HepG2 (cell line): ENCODE results near the gene HINT2. TPM values are rescaled to one million over a fixed set of nuclear protein-coding genes. Genes with fewer than 3 reads are reported as not detected.

Experiments
- ATF7 ChIP-seq, 2 experiments: fragments of 450-650 bp in 1 of 2; sonication (generic) in 1 of 2; formaldehyde crosslinking in 1 of 2; IDR thresholded peaks; 2 replicates each; pipeline versions ENCODE4 v1.4.0 to v1.6.1; 2016 to 2020; ENCODE audit warnings: antibody characterized with exemption in 1 of 2, mild to moderate bottlenecking in 1 of 2, missing genetic modification reagents in 1 of 2
- CBX1 ChIP-seq: IDR thresholded peaks from one replicate; pipeline ENCODE4 v1.6.1; 2016; ENCODE audit warnings: antibody characterized with exemption, low read depth
- CCDC6 ChIP-seq: sonication (generic); formaldehyde crosslinking; IDR thresholded peaks from 2 replicates; pipeline ENCODE4 v1.8.1; 2022; ENCODE audit warnings: mild to moderate bottlenecking, missing genetic modification reagents, moderate library complexity
- CHD4 ChIP-seq: fragments of 200-600 bp; sonication (generic); IDR thresholded peaks from 2 replicates; pipeline ENCODE4 v1.7.0; 2017; ENCODE audit warnings: mild to moderate bottlenecking, low read length, borderline replicate concordance
- DDIT3 ChIP-seq: sonication (generic); formaldehyde crosslinking; IDR thresholded peaks from 2 replicates; pipeline ENCODE4 v1.4.0; 2020; ENCODE audit warnings: mild to moderate bottlenecking, missing genetic modification reagents
- GATAD1 ChIP-seq: IDR thresholded peaks from 2 replicates; pipeline ENCODE4 v1.6.1; 2016; ENCODE audit warnings: missing genetic modification reagents, missing compliant biosample characterization
- MAFF ChIP-seq: IDR thresholded peaks from 2 replicates; pipeline ENCODE4 v1.6.1; 2011; ENCODE audit warnings: low read depth, low read length, improper control_type of control experiment
- NFATC3 ChIP-seq: sonication (generic); formaldehyde crosslinking; IDR thresholded peaks from 2 replicates; pipeline ENCODE4 v1.5.1; 2020; ENCODE audit warnings: mild to moderate bottlenecking, missing genetic modification reagents
- NR2F2 ChIP-seq: IDR thresholded peaks from 2 replicates; pipeline ENCODE4 v1.6.1; 2012; ENCODE audit warnings: low read depth, inconsistent platforms, borderline replicate concordance
- REPIN1 ChIP-seq: sonication (generic); formaldehyde crosslinking; IDR thresholded peaks from 2 replicates; pipeline ENCODE4 v1.8.0; 2022; ENCODE audit warnings: missing genetic modification reagents, low read depth, mild to moderate bottlenecking, borderline replicate concordance
- SIX4 ChIP-seq: sonication (generic); formaldehyde crosslinking; IDR thresholded peaks from 2 replicates; pipeline ENCODE4 v1.4.0; 2020; ENCODE audit warnings: missing genetic modification reagents
- SNAI1 ChIP-seq: sonication (generic); formaldehyde crosslinking; IDR thresholded peaks from 2 replicates; pipeline ENCODE4 v1.5.0; 2020; ENCODE audit warnings: mild to moderate bottlenecking, missing genetic modification reagents, borderline replicate concordance
- SSRP1 ChIP-seq: IDR thresholded peaks from 2 replicates; pipeline ENCODE4 v1.6.1; 2016; ENCODE audit warnings: control low read depth
- ZNF18 ChIP-seq: sonication (generic); formaldehyde crosslinking; IDR thresholded peaks from 2 replicates; pipeline ENCODE4 v1.8.0; 2022; ENCODE audit warnings: mild to moderate bottlenecking, missing genetic modification reagents; ENCODE audit not compliant: insufficient replicate concordance
- ZNF331 ChIP-seq: sonication (generic); formaldehyde crosslinking; IDR thresholded peaks from 2 replicates; pipeline ENCODE4 v1.4.0; 2020; ENCODE audit warnings: missing genetic modification reagents
- ZNF567 ChIP-seq: sonication (generic); formaldehyde crosslinking; IDR thresholded peaks from 2 replicates; pipeline ENCODE4 v1.8.1; 2023; ENCODE audit warnings: mild to moderate bottlenecking, missing genetic modification reagents, borderline replicate concordance
- ZNF572 ChIP-seq: sonication (generic); formaldehyde crosslinking; IDR thresholded peaks from 2 replicates; pipeline ENCODE4 v1.5.1; 2020; ENCODE audit warnings: mild to moderate bottlenecking, missing genetic modification reagents
- ZNF607 ChIP-seq: sonication (generic); formaldehyde crosslinking; IDR thresholded peaks from 2 replicates; pipeline ENCODE4 v1.5.1; 2020; ENCODE audit warnings: missing genetic modification reagents, mild to moderate bottlenecking, borderline replicate concordance
- polyA plus RNA-seq, 8 experiments: library from polyadenylated mRNA; depleted of rRNA in 3 of 8; stranded (reverse) in 7 of 8; unstranded in 1 of 8; fragments of >200 nt; fragmentation: Illumina TruSeq in 4 of 8; extraction: Trizol in 4 of 8; gene quantifications; 2 replicates each; pipeline versions ENCODE4 v1.2.1 to v1.2.3, GENCODE V29; 2011 to 2016; ENCODE audit warnings: low read depth in 4 of 8, missing spikeins in 1 of 8, mixed read lengths in 1 of 8; ENCODE audit not compliant: insufficient read depth in 1 of 8
- total RNA-seq, 5 experiments: library from RNA; depleted of rRNA; stranded (reverse); fragments of >200 nt; fragmentation: Illumina TruSeq; extraction: Trizol; gene quantifications; 2 replicates each; pipeline ENCODE4 v1.2.3, GENCODE V29; 2016; ENCODE audit warnings: low read depth in 1 of 5
- TF ChIP-seq, protein P1 (sequence below): sonication (generic); formaldehyde crosslinking; IDR thresholded peaks from 2 replicates; pipeline ENCODE4 v1.4.0; 2020; ENCODE audit warnings: missing genetic modification reagents
- TF ChIP-seq, protein P2 (sequence below): sonication (generic); formaldehyde crosslinking; IDR thresholded peaks from 2 replicates; pipeline ENCODE4 v1.8.0; 2022; ENCODE audit warnings: low read depth, missing genetic modification reagents
- TF ChIP-seq, protein P3 (sequence below): sonication (generic); formaldehyde crosslinking; IDR thresholded peaks from 2 replicates; pipeline ENCODE4 v1.5.0; 2020; ENCODE audit warnings: missing genetic modification reagents, mild to moderate bottlenecking, borderline replicate concordance
- TF ChIP-seq, protein P4 (sequence below): conservative IDR thresholded peaks from 2 replicates; pipeline ENCODE4 v1.6.1; 2018; ENCODE audit warnings: missing genetic modification reagents

Gene HINT2
- total and polyA plus RNA-seq, 2 of the 13 experiments (the other 11 are each of a cell fraction or from before 2014, with no cell fraction given), result 37.9 to 56.2 TPM

- TF ChIP-seq, protein P1, sequence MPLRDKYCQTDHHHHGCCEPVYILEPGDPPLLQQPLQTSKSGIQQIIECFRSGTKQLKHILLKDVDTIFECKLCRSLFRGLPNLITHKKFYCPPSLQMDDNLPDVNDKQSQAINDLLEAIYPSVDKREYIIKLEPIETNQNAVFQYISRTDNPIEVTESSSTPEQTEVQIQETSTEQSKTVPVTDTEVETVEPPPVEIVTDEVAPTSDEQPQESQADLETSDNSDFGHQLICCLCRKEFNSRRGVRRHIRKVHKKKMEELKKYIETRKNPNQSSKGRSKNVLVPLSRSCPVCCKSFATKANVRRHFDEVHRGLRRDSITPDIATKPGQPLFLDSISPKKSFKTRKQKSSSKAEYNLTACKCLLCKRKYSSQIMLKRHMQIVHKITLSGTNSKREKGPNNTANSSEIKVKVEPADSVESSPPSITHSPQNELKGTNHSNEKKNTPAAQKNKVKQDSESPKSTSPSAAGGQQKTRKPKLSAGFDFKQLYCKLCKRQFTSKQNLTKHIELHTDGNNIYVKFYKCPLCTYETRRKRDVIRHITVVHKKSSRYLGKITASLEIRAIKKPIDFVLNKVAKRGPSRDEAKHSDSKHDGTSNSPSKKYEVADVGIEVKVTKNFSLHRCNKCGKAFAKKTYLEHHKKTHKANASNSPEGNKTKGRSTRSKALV (CRISPR knock-in tag), result no peak
- TF ChIP-seq, protein P2, sequence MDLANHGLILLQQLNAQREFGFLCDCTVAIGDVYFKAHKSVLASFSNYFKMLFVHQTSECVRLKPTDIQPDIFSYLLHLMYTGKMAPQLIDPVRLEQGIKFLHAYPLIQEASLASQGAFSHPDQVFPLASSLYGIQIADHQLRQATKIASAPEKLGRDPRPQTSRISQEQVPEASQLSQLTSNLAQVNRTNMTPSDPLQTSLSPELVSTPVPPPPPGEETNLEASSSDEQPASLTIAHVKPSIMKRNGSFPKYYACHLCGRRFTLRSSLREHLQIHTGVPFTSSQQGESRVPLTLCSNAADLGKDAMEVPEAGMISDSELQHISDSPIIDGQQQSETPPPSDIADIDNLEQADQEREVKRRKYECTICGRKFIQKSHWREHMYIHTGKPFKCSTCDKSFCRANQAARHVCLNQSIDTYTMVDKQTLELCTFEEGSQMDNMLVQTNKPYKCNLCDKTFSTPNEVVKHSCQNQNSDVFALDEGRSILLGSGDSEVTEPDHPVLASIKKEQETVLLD (CRISPR knock-in tag), result no peak
- TF ChIP-seq DDIT3 (CRISPR knock-in tag), result no peak
- no peak for TF ChIP-seq CCDC6 (CRISPR knock-in tag)
- no peak for TF ChIP-seq MAFF
- TF ChIP-seq ZNF331 (CRISPR knock-in tag), result peak; percentile 50; the same call in 1 of the 2 replicates
- TF ChIP-seq GATAD1 (CRISPR knock-in tag), result peak; percentile 91
- TF ChIP-seq, protein P3, sequence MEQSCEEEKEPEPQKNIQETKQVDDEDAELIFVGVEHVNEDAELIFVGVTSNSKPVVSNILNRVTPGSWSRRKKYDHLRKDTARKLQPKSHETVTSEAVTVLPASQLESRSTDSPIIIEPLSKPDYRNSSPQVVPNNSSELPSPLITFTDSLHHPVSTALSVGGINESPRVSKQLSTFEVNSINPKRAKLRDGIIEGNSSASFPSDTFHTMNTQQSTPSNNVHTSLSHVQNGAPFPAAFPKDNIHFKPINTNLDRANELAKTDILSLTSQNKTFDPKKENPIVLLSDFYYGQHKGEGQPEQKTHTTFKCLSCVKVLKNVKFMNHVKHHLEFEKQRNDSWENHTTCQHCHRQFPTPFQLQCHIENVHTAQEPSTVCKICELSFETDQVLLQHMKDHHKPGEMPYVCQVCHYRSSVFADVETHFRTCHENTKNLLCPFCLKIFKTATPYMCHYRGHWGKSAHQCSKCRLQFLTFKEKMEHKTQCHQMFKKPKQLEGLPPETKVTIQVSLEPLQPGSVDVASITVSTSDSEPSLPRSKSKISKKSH (CRISPR knock-in tag), result peak; percentile 74; the same call in 1 of the 2 replicates
- no peak for TF ChIP-seq SSRP1 (CRISPR knock-in tag)
- no peak for TF ChIP-seq CHD4
- TF ChIP-seq NR2F2, result no peak
- no peak for TF ChIP-seq SNAI1 (CRISPR knock-in tag)
- TF ChIP-seq ZNF572 (CRISPR knock-in tag), result no peak
- TF ChIP-seq REPIN1, result peak; percentile 85; the same call in 1 of the 2 replicates
- TF ChIP-seq, protein P4, sequence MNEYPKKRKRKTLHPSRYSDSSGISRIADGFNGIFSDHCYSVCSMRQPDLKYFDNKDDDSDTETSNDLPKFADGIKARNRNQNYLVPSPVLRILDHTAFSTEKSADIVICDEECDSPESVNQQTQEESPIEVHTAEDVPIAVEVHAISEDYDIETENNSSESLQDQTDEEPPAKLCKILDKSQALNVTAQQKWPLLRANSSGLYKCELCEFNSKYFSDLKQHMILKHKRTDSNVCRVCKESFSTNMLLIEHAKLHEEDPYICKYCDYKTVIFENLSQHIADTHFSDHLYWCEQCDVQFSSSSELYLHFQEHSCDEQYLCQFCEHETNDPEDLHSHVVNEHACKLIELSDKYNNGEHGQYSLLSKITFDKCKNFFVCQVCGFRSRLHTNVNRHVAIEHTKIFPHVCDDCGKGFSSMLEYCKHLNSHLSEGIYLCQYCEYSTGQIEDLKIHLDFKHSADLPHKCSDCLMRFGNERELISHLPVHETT (CRISPR knock-in tag), result 0 out of 2 replicates have a peak, but pooled peaks have one; percentile 59
- no peak for TF ChIP-seq SIX4 (CRISPR knock-in tag)
- no peak for TF ChIP-seq ZNF567 (CRISPR knock-in tag)
- TF ChIP-seq CBX1, result peak; percentile 62
- no peak for TF ChIP-seq ZNF18 (CRISPR knock-in tag)
- no peak; the same call in 1 of the 2 replicates for TF ChIP-seq ZNF607 (CRISPR knock-in tag)
- no peak for TF ChIP-seq NFATC3
- no peak for TF ChIP-seq ATF7 (IDR thresholded peaks at IDR 0.05)
- TF ChIP-seq ATF7 (CRISPR knock-in tag; IDR thresholded peaks at IDR 0.05), result no peak
Measured at GRCh38 chr9:35812025-35812602, 2.7 kb downstream of the HINT2 start, which contains the start of gene SPAG8 (continued).
